HG03159 (cell line): ENCODE results near the gene NSA2.
"Not testable (repeated sequence)": the region's sequence is repeated elsewhere in the genome, so short reads cannot be mapped to it uniquely, and the experiment has no call there.

Experiments
- ATAC-seq: cut with Tn5 transposase; IDR thresholded peaks from one replicate; pipeline ENCODE4 v1.9.1; 2021; ENCODE audit warnings: mild to moderate bottlenecking, moderate library complexity; ENCODE audit not compliant: unreplicated experiment

Gene NSA2

GRCh38 chr5:74766849-74767578 lies at the start of gene NSA2, which contains the start of gene GFM2:
NSA2 (plus strand) TSS chr5:74767249; CDS start chr5:74767361, 112 bp downstream.
GFM2 (minus strand) TSS chr5:74767117; CDS start chr5:74763742, 3,375 bp downstream.
- ATAC-seq, result peak; percentile 87

- no peak for ATAC-seq
Observed at GRCh38 chr5:74717596-74717995, 49.5 kb upstream of the NSA2 start.

- ATAC-seq, result no peak
Observed at GRCh38 chr5:74722271-74722670, 44.8 kb upstream of the NSA2 start.

- no peak for ATAC-seq
Observed at GRCh38 chr5:74725331-74725730, 41.7 kb upstream of the NSA2 start.

- no peak for ATAC-seq
Observed at GRCh38 chr5:74736759-74737158, 30.3 kb upstream of the NSA2 start.

GRCh38 chr5:74738406-74738805 lies 28.6 kb upstream of the NSA2 start:
- no peak for ATAC-seq

GRCh38 chr5:74748742-74749141 lies 18.3 kb upstream of the NSA2 start:
- not testable (repeated sequence) for ATAC-seq

GRCh38 chr5:74761241-74761640 lies 5.8 kb upstream of the NSA2 start:
- ATAC-seq, result no peak

- ATAC-seq, result no peak
Observed at GRCh38 chr5:74762599-74762998, 4.5 kb upstream of the NSA2 start.

GRCh38 chr5:74763504-74763903 lies 3.5 kb upstream of the NSA2 start:
- no peak for ATAC-seq

- no peak for ATAC-seq
Observed at GRCh38 chr5:74765201-74765600, 1.8 kb upstream of the NSA2 start.

GRCh38 chr5:74765929-74766328 lies 1.1 kb upstream of the NSA2 start:
- ATAC-seq, result no peak

- peak; percentile 45 for ATAC-seq
Observed at GRCh38 chr5:74766418-74766848, 616 bp upstream of the NSA2 start.

GRCh38 chr5:74767579-74767913 lies 497 bp downstream of the NSA2 start:
- ATAC-seq, result no peak

GRCh38 chr5:74772359-74772758 lies 5.3 kb downstream of the NSA2 start:
- no peak for ATAC-seq

GRCh38 chr5:74778609-74779008 lies 11.6 kb downstream of the NSA2 start:
- no peak for ATAC-seq

GRCh38 chr5:74786851-74787250 lies 19.8 kb downstream of the NSA2 start:
- ATAC-seq, result no peak

GRCh38 chr5:74787424-74787823 lies 20.4 kb downstream of the NSA2 start:
- no peak for ATAC-seq

- not testable (repeated sequence) for ATAC-seq
Observed at GRCh38 chr5:74791669-74792068, 24.6 kb downstream of the NSA2 start.

- ATAC-seq, result no peak
Observed at GRCh38 chr5:74798977-74799911, 32.2 kb downstream of the NSA2 start.

- ATAC-seq, result no peak
Observed at GRCh38 chr5:74801197-74801596, 34.1 kb downstream of the NSA2 start.

GRCh38 chr5:74801941-74802340 lies 34.9 kb downstream of the NSA2 start:
- ATAC-seq, result no peak
